Jurkat, Clone E6-1 (cell line): ENCODE measurements around the gene PRSS12.

Source experiments
- DNase-seq: peaks from one replicate; pipeline ENCODE4 v3.0.0-alpha.2; 2011; ENCODE audit warnings: low read depth, low spot score
- H3K4me3 ChIP-seq: 2 replicates; pipeline ENCODE4 v1.5.1; 2011; ENCODE audit warnings: mild to moderate bottlenecking, low read length, control low read depth, moderate library complexity

PRSS12 gene

DNA sequence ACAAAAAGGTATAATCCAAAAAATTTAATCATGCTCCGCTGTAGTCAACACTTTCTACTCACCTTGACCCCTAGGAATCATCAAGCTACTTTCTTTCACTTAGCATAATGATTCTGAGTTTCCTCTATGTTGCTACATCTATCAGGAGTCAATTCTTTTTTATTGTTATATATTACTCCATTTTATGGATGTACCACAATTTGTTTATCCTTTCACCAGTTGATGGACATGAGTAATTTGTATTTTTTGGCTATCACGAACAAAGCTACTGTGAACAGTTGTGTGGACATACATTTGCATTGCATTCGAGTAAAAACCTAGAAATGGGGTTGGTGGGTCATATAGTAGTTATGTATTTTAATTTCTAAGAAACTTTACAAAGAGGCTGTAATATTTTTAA, 102.9 kb downstream of the PRSS12 start:
- H3K4me3 ChIP-seq, result no peak overlapping the region
- DNase-seq, result no peak

- DNase-seq, result no peak
- no peak overlapping the region for H3K4me3 ChIP-seq
Measured at GRCh38 chr4:118237531-118237930, 115.3 kb downstream of the PRSS12 start.

- no peak overlapping the region for H3K4me3 ChIP-seq
- no peak for DNase-seq
Measured at GRCh38 chr4:118235566-118236120, 117.2 kb downstream of the PRSS12 start.
